ENCODE measurements around the gene SOX9.

GRCh38 chr17:72134608-72135394 lies 14.0 kb downstream of the SOX9 start:
- TF ChIP-seq, protein P1, sequence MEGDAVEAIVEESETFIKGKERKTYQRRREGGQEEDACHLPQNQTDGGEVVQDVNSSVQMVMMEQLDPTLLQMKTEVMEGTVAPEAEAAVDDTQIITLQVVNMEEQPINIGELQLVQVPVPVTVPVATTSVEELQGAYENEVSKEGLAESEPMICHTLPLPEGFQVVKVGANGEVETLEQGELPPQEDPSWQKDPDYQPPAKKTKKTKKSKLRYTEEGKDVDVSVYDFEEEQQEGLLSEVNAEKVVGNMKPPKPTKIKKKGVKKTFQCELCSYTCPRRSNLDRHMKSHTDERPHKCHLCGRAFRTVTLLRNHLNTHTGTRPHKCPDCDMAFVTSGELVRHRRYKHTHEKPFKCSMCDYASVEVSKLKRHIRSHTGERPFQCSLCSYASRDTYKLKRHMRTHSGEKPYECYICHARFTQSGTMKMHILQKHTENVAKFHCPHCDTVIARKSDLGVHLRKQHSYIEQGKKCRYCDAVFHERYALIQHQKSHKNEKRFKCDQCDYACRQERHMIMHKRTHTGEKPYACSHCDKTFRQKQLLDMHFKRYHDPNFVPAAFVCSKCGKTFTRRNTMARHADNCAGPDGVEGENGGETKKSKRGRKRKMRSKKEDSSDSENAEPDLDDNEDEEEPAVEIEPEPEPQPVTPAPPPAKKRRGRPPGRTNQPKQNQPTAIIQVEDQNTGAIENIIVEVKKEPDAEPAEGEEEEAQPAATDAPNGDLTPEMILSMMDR (IDR thresholded peaks at IDR 0.05; ENCODE audit: insufficient read depth, low read length, poor library complexity, severe bottlenecking) = no peak
- TF ChIP-seq EZH2phosphoT487 (conservative IDR thresholded peaks at IDR 0.05; ENCODE audit: low read length) = no peak
